CD14-positive monocyte (primary cell): ENCODE results near the gene SPO11. TPM values are rescaled to one million over a fixed set of nuclear protein-coding genes. Genes with fewer than 3 reads are reported as not detected.

ENCODE experiments used
- DNase-seq, 3 donors: peaks; one replicate each; pipeline ENCODE4 v3.0.0-alpha.2; 2011 to 2022
- H2AFZ ChIP-seq: 2 replicates; pipeline ENCODE4 v1.6.0; 2012; ENCODE audit warnings: mild to moderate bottlenecking, low read depth, low read length, inconsistent platforms; ENCODE audit not compliant: insufficient read depth, poor library complexity, severe bottlenecking
- H3K27ac ChIP-seq, 2 donors: 1 replicate in 1 of 2; 2 replicates in 1 of 2; pipeline ENCODE4 v1.5.1; 2012 to 2013; ENCODE audit warnings: low read length in 2 of 2, control low read depth in 1 of 2, inconsistent platforms in 1 of 2, low read depth in 1 of 2, mild to moderate bottlenecking in 1 of 2
- H3K27me3 ChIP-seq, 2 donors: one replicate each; pipeline versions ENCODE4 v1.6.0 to v1.6.1; 2011 to 2013; ENCODE audit warnings: low read length in 2 of 2; ENCODE audit not compliant: control insufficient read depth in 2 of 2, insufficient read depth in 2 of 2
- H3K36me3 ChIP-seq, 2 donors: replicated peaks in 1 of 2; 1 replicate in 1 of 2; 2 replicates in 1 of 2; pipeline versions ENCODE4 v1.5.1 to v1.6.1; 2012 to 2013; ENCODE audit warnings: low read length in 2 of 2, control low read depth in 1 of 2, inconsistent platforms in 1 of 2, mild to moderate bottlenecking in 1 of 2; ENCODE audit not compliant: insufficient read depth in 2 of 2, control insufficient read depth in 1 of 2
- H3K4me1 ChIP-seq, 2 donors: 1 replicate in 1 of 2; 2 replicates in 1 of 2; pipeline versions ENCODE4 v1.5.1 to v1.6.1; 2012 to 2013; ENCODE audit warnings: low read length in 2 of 2, control low read depth in 1 of 2, inconsistent platforms in 1 of 2, mild to moderate bottlenecking in 1 of 2, moderate library complexity in 1 of 2; ENCODE audit not compliant: insufficient read depth in 2 of 2, control insufficient read depth in 1 of 2
- H3K4me2 ChIP-seq: replicated peaks from 2 replicates; pipeline ENCODE3; 2012; ENCODE audit warnings: low read length, moderate library complexity, mild to moderate bottlenecking; ENCODE audit not compliant: poor library complexity, severe bottlenecking; ENCODE audit errors: extremely low read depth
- H3K4me3 ChIP-seq, 3 experiments: fragments of 200-600 bp in 1 of 3; sonication (generic) in 1 of 3; replicated peaks in 1 of 3; 1 replicate in 2 of 3; 2 replicates in 1 of 3; pipeline ENCODE4 v1.5.1; 2011 to 2013; ENCODE audit warnings: low read length in 3 of 3, mild to moderate bottlenecking in 3 of 3, control low read depth in 2 of 3, low read depth in 2 of 3, inconsistent platforms in 1 of 3, moderate library complexity in 1 of 3
- H3K79me2 ChIP-seq: 2 replicates; pipeline ENCODE4 v1.6.0; 2012; ENCODE audit warnings: mild to moderate bottlenecking, control low read depth, inconsistent platforms, low read length, moderate library complexity; ENCODE audit not compliant: insufficient read depth
- H3K9ac ChIP-seq: 2 replicates; pipeline ENCODE4 v1.6.0; 2017; ENCODE audit warnings: low read length, mild to moderate bottlenecking; ENCODE audit not compliant: insufficient read depth, poor library complexity, severe bottlenecking
- H3K9me3 ChIP-seq, 2 donors: replicated peaks in 1 of 2; 1 replicate in 1 of 2; 2 replicates in 1 of 2; pipeline versions ENCODE4 v1.5.1 to v1.6.1; 2012 to 2013; ENCODE audit warnings: low read length in 2 of 2, control low read depth in 1 of 2; ENCODE audit not compliant: control insufficient read depth in 1 of 2, insufficient read depth in 1 of 2
- H4K20me1 ChIP-seq: 2 replicates; pipeline ENCODE4 v1.6.0; 2012; ENCODE audit warnings: mild to moderate bottlenecking, low read length, control low read depth, moderate library complexity; ENCODE audit not compliant: insufficient read depth
- H3K27ac Mint-ChIP-seq, 7 donors: one replicate each; pipeline ENCODE4 v1.8.0; 2020; ENCODE audit warnings: mild to moderate bottlenecking in 7 of 7, mixed read lengths in 7 of 7, moderate library complexity in 6 of 7, inconsistent platforms in 2 of 7
- H3K27me3 Mint-ChIP-seq, 3 donors: one replicate each; pipeline ENCODE4 v1.8.0; 2021 to 2022; ENCODE audit warnings: low read depth in 3 of 3, mild to moderate bottlenecking in 3 of 3, mixed read lengths in 3 of 3, moderate library complexity in 3 of 3, inconsistent platforms in 1 of 3
- H3K36me3 Mint-ChIP-seq, 2 donors: one replicate each; pipeline ENCODE4 v1.8.0; 2020; ENCODE audit warnings: mixed read lengths in 2 of 2, inconsistent platforms in 1 of 2, mild to moderate bottlenecking in 1 of 2
- H3K4me1 Mint-ChIP-seq: one replicate; pipeline ENCODE4 v1.8.0; 2020; ENCODE audit warnings: mild to moderate bottlenecking, mixed read lengths
- H3K4me3 Mint-ChIP-seq, 2 donors: one replicate each; pipeline ENCODE4 v1.8.0; 2020; ENCODE audit warnings: mild to moderate bottlenecking in 2 of 2, mixed read lengths in 2 of 2, moderate library complexity in 1 of 2
- H3K9me3 Mint-ChIP-seq, 7 donors: one replicate each; pipeline ENCODE4 v1.8.0; 2020 to 2022; ENCODE audit warnings: mixed read lengths in 7 of 7, mild to moderate bottlenecking in 6 of 7, moderate library complexity in 6 of 7, inconsistent platforms in 2 of 7
- CTCF ChIP-seq: fragments of 200-600 bp; IDR thresholded peaks from one replicate; pipeline ENCODE4 v1.8.0; 2022; ENCODE audit warnings: antibody characterized with exemption, mild to moderate bottlenecking
- WGBS: methylation state at CpG from one replicate; pipeline ENCODE4 v1.1.5; 2013; ENCODE audit warnings: missing lambda C conversion rate; ENCODE audit not compliant: insufficient coverage; 5-methylcytosine and 5-hydroxymethylcytosine counted together
- intact Hi-C, 2 donors: fragments of 100-400 bp; cut with micrococcal nuclease; formaldehyde crosslinking; loops; one replicate each; pipeline versions ENCODE4 v1.15.0 to v1.15.1; 2023
- polyA plus RNA-seq, 3 donors: library from polyadenylated mRNA; depleted of rRNA in 1 of 3; unstranded in 2 of 3; stranded (reverse) in 1 of 3; fragments of 300-500 nt in 2 of 3; fragments of >200 nt in 1 of 3; fragmentation: Illumina TruSeq in 2 of 3; gene quantifications; 1 replicate in 2 of 3; 2 replicates in 1 of 3; pipeline ENCODE4 v1.2.3, GENCODE V29; 2012 to 2021

The SPO11 gene
- polyA plus RNA-seq, 3 donors = not detected

GRCh38 chr20:57372157-57372556 lies 42.6 kb downstream of the SPO11 start:
- 85% methylated on average over 9 of the region's 9 CpGs for WGBS
- no peak overlapping the region for H3K27ac ChIP-seq
- no peaks in the 10 kb centered on the region for H3K27me3 ChIP-seq
- no peak overlapping the region for H3K9ac ChIP-seq
- no peak overlapping the region for H3K4me3 ChIP-seq
- Mint-ChIP-seq H3K4me3 (no peak overlapping the region), H3K27me3 (peaks cover 0 to 6% (median 0%) of the 10 kb centered on the region in 3 donors), H3K9me3 (peaks cover 0 to 2% (median 0%) of the 10 kb centered on the region in 7 donors), H3K4me1 (peaks cover 45% of the 10 kb centered on the region), H3K36me3 (peaks cover 83 to 92% of the 10 kb centered on the region in 2 donors), H3K27ac (no peak overlapping the region)
- H3K4me2 ChIP-seq = no peak overlapping the region
- peaks cover 32 to 40% of the 10 kb centered on the region in 2 donors for H3K4me1 ChIP-seq
- H2AFZ ChIP-seq = no peak overlapping the region
- intact Hi-C loops = loop anchor here in 1 of 2 donors (10.0 kb wide), 2 partner anchors 253 to 343 kb away; partner anchors contain the start of genes PMEPA1 and ZBP1
- peaks cover 68 to 86% of the 10 kb centered on the region in 2 donors for H3K36me3 ChIP-seq
- no peaks in the 10 kb centered on the region for H3K9me3 ChIP-seq
- H4K20me1 ChIP-seq = peaks cover 16% of the 10 kb centered on the region
- no peak for DNase-seq
- no peak for TF ChIP-seq CTCF
- H3K79me2 ChIP-seq = peaks cover 19% of the 10 kb centered on the region

DNA sequence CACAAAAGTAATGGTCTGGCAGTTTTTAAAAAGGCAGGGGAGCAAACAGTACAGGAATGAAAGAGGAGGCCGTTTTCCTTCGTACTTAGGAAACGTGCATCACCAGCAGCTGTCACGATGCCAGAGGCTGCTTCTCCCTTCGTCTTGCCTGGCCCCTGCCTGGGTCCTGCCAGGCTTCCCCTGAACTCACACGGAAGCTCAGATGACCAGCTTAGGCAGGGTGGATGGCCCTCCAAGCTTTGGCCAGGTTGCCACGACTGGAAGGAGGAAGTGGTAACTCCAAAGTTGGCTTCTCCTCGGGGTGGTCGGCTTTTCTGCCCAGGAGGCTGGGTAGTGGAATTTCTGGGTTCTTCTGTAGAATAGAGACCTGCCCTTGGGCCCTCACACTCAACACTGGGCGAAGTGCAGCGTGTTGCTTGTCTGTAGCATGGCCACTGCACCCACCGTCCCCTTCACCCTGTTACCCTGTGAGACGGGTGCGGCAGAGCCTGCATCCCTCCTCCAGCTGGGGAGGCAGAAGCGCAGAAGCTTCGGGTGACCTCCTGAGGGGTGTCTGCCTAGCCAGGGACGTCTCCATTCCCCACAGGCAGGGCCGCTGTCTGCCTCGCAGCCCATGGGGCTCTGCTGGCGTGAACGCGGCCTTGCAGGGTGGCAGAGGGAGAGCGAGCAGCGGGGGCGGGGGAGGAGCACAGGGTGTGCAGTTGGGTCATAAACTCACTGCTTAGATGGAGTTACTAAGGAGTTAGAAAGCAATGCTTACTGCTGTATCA lies 43.2 kb downstream of the SPO11 start:
- H3K4me3 ChIP-seq = no peak overlapping the region
- no peaks in the 10 kb centered on the region for H3K9me3 ChIP-seq
- peak overlapping the region in 3 of 7 donors; percentile 3 to 50 (median 44) for H3K27ac Mint-ChIP-seq
- no peak overlapping the region for H3K9ac ChIP-seq
- H2AFZ ChIP-seq = no peak overlapping the region
- peaks cover 0 to 2% (median 0%) of the 10 kb centered on the region in 7 donors for H3K9me3 Mint-ChIP-seq
- H3K4me1 ChIP-seq = peaks cover 32 to 40% of the 10 kb centered on the region in 2 donors
- no peak overlapping the region for H3K4me2 ChIP-seq
- H3K4me3 Mint-ChIP-seq = no peak overlapping the region
- H3K36me3 Mint-ChIP-seq = peaks cover 83 to 92% of the 10 kb centered on the region in 2 donors
- no peaks in the 10 kb centered on the region for H3K27me3 ChIP-seq
- no peak for DNase-seq
- H3K79me2 ChIP-seq = peaks cover 25% of the 10 kb centered on the region
- 91% methylated on average over 20 of the region's 25 CpGs for WGBS
- peaks cover 68 to 86% of the 10 kb centered on the region in 2 donors for H3K36me3 ChIP-seq
- H3K27me3 Mint-ChIP-seq = peaks cover 0 to 6% (median 0%) of the 10 kb centered on the region in 3 donors
- H4K20me1 ChIP-seq = peaks cover 22% of the 10 kb centered on the region
- no peak for TF ChIP-seq CTCF
- no peak overlapping the region for H3K27ac ChIP-seq
- peaks cover 48% of the 10 kb centered on the region for H3K4me1 Mint-ChIP-seq
- intact Hi-C loops = loop anchor here in 1 of 2 donors (10.0 kb wide), 2 partner anchors 252 to 342 kb away; partner anchors contain the start of genes PMEPA1 and ZBP1
